Measurements from ENCODE around the gene SNX20. TPM values are rescaled to one million over a fixed set of nuclear protein-coding genes. Genes with fewer than 3 reads are reported as not detected.

Gene SNX20
- total RNA-seq, 1 donor from 2014 or later, result not detected

DNA sequence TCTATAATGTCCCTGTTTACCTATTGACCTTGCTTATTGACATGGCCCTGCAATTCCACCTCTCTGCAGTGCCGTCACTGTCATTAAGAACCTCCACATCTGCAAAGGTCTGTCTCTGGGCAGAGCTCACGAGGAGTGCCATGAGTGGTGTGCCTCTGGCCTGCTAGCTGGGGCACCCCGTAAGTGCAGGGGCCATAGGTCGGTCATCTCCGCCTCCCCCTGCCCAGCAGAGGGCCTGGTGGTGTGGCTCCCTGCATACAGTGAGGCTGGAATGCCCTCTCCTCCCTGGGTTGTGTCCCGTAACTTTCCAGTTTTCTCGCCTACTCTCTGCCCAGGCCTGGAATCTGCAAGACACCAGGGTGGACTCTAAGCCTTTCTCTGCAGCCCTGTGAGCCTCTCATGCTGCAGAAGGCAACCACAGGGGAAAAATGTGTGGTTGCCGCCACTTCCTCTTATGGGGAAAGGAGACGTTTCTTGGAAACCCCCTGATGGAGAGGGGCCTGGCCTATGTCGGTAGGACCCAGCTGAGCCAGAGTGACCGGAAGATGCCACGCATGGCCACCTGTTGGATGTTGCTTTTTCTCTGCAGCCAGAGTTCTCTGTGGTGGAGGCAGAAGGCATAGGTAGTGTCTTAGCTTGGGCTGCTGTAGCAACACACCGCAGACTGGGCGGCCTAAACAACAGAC is 2.7 kb upstream of the SNX20 start:
- Mint-ChIP-seq H3K36me3 (no peaks in the 10 kb centered on the region), H3K27me3 (peaks cover 3% of the 10 kb centered on the region), H3K4me3 (no peak overlapping the region), H3K27ac (no peak overlapping the region), H3K4me1 (ENCODE audit: unreplicated experiment) (peaks cover 1% of the 10 kb centered on the region), H3K9me3 (no peaks in the 10 kb centered on the region)
- TF ChIP-seq CTCF (conservative IDR thresholded peaks at IDR 0.05), result no peak
- DNase-seq (ENCODE audit: extremely low spot score, unreplicated experiment), result no peak

DNA sequence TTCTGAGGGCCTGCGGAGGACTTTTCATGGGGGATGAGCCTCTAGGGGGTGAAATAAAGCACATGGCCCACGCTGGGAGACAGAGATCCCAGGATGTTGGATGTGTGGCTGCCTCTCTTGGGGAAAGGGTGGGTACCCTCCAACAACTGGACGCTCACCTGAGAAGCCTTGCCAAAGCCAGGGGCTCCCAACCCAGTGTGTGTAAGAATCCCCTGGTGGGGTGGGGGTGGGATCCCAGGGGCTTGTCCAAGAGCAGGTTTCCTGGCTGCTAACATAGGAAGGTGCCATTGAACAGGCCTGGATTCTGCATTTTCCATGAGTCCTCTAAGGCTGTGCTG is 587 bp downstream of the SNX20 start:
- Mint-ChIP-seq H3K27me3 (no peaks in the 10 kb centered on the region), H3K4me3 (no peak overlapping the region), H3K9me3 (no peaks in the 10 kb centered on the region), H3K36me3 (no peaks in the 10 kb centered on the region), H3K4me1 (ENCODE audit: unreplicated experiment) (peaks cover 5% of the 10 kb centered on the region), H3K27ac (no peak overlapping the region)
- no peak for DNase-seq (ENCODE audit: extremely low spot score, unreplicated experiment)
- no peak for TF ChIP-seq CTCF (conservative IDR thresholded peaks at IDR 0.05)

DNA sequence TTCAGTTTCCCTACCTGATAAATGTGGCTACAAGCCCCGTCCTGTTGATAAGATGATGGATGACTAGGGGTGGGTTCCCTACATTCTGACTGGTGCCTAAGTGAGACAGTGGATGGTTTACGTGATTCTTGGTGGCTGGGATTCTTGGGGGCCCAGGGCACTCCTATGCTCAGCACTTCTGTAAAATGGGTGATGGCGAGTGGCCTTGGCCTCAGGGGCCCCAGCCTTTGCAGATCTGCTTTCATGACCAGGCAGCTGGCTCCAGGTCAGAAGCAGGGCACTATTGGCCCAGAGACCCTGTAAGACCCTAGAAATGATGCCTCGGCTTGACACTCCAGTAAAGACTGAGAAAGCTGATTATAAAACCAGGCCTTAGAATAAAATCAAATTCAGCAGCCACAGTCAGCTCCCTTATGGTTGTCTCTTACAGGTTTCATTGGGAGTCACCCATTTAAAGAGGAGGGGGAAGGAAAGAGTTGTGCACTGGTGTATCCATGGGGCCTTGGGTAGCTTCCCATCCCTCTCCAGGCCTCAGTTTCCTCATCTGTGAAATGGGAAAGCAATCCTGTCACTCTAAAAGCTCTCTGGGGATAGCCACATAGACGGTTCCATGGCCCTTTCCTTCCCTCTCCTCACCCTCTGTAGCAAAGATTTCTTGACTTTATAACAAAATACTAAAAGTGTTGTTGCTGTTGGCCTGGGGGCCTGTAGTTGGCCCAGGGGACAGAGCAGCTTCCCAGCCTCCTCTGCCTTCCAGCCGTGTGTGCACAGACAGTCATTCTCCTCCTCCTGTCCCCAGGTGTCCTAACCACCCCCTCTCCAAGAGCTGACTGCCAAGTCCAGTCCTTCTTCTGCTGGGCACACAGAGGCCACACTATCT is 1.2 kb downstream of the SNX20 start:
- no peaks in the 10 kb centered on the region for H3K9me3 Mint-ChIP-seq
- DNase-seq (ENCODE audit: extremely low spot score, unreplicated experiment), result no peak
- no peak overlapping the region for H3K4me3 Mint-ChIP-seq
- H3K27ac Mint-ChIP-seq, result no peak overlapping the region
- TF ChIP-seq CTCF (conservative IDR thresholded peaks at IDR 0.05), result no peak
- H3K4me1 Mint-ChIP-seq (ENCODE audit: unreplicated experiment), result peaks cover 5% of the 10 kb centered on the region
- no peaks in the 10 kb centered on the region for H3K27me3 Mint-ChIP-seq
- H3K36me3 Mint-ChIP-seq, result no peaks in the 10 kb centered on the region

- H3K27me3 Mint-ChIP-seq, result no peaks in the 10 kb centered on the region
- TF ChIP-seq CTCF (conservative IDR thresholded peaks at IDR 0.05), result no peak
- no peaks in the 10 kb centered on the region for H3K36me3 Mint-ChIP-seq
- no peak overlapping the region for H3K27ac Mint-ChIP-seq
- no peak overlapping the region for H3K4me3 Mint-ChIP-seq
- no peak for DNase-seq (ENCODE audit: extremely low spot score, unreplicated experiment)
- peaks cover 5% of the 10 kb centered on the region for H3K4me1 Mint-ChIP-seq (ENCODE audit: unreplicated experiment)
- no peaks in the 10 kb centered on the region for H3K9me3 Mint-ChIP-seq
Observed at GRCh38 chr16:50679266-50679665, 1.8 kb downstream of the SNX20 start.

DNA sequence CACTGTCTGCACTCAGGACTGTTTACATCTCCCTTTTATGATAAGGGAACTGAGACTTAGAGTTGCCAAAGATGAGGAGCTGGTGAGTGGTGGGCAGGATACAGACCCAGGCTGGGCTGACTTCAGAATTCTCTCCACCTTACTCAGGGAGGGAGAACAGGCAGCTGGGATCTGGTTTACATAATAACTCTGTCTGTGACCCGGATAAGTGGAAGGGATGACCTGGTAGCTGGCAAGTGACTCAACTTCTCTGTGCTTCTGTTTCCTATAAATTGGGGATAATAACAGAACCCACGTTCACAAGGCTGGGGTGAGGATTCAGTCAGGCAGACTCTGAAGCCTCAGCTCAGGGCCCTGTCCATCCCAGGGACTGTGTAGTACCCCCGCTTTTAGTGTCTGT is 2.6 kb downstream of the SNX20 start:
- H3K36me3 Mint-ChIP-seq, result no peaks in the 10 kb centered on the region
- no peaks in the 10 kb centered on the region for H3K9me3 Mint-ChIP-seq
- TF ChIP-seq CTCF (conservative IDR thresholded peaks at IDR 0.05), result no peak
- no peak overlapping the region for H3K4me3 Mint-ChIP-seq
- H3K27me3 Mint-ChIP-seq, result no peaks in the 10 kb centered on the region
- no peak for DNase-seq (ENCODE audit: extremely low spot score, unreplicated experiment)
- peaks cover 5% of the 10 kb centered on the region for H3K4me1 Mint-ChIP-seq (ENCODE audit: unreplicated experiment)
- H3K27ac Mint-ChIP-seq, result peak overlapping the region; percentile 3
